A673 (cell line): ENCODE measurements around the gene ZNF841.

Experiments
- CTCF ChIP-seq: fragments of 300-800, 200-600 bp; sonication (generic); conservative IDR thresholded peaks from 2 replicates; pipeline ENCODE4 v1.5.1; 2017; ENCODE audit warnings: low read depth, mild to moderate bottlenecking, antibody characterized with exemption, low read length, moderate library complexity, mixed read lengths
- EZH2 ChIP-seq: fragments of 200-600 bp; sonication (generic); IDR thresholded peaks from 2 replicates; pipeline ENCODE4 v1.6.1; 2017; ENCODE audit warnings: borderline replicate concordance, low read depth, mild to moderate bottlenecking, mixed read lengths, antibody characterized with exemption, low read length; ENCODE audit not compliant: poor library complexity, severe bottlenecking

- TF ChIP-seq CTCF, result no peak
- no peak for TF ChIP-seq EZH2
Measured at GRCh38 chr19:52028027-52028779, 67.4 kb downstream of the ZNF841 start, which contains the start of gene ZNF614.
